HFFc6 (cell line): ENCODE measurements around the gene AGER. TPM values are rescaled to one million over a fixed set of nuclear protein-coding genes. Genes with fewer than 3 reads are reported as not detected.

ENCODE experiments used
- DNase-seq: peaks from one replicate; pipeline ENCODE4 v3.0.0-alpha.2; 2018
- H3K27ac Mint-ChIP-seq: 2 replicates; pipeline ENCODE4 v1.8.0; 2020; ENCODE audit warnings: mild to moderate bottlenecking, mixed read lengths
- H3K27me3 Mint-ChIP-seq: 2 replicates; pipeline ENCODE4 v1.8.0; 2021; ENCODE audit warnings: mild to moderate bottlenecking, moderate library complexity, mixed read lengths; ENCODE audit not compliant: insufficient read depth
- H3K36me3 Mint-ChIP-seq: 2 replicates; pipeline ENCODE4 v1.8.0; 2021; ENCODE audit warnings: low read depth, mixed read lengths
- H3K4me1 Mint-ChIP-seq: 2 replicates; pipeline ENCODE4 v1.8.0; 2020; ENCODE audit warnings: low read depth, mixed read lengths
- H3K4me3 Mint-ChIP-seq: 2 replicates; pipeline ENCODE4 v1.8.0; 2020; ENCODE audit warnings: mild to moderate bottlenecking, moderate library complexity, mixed read lengths
- H3K9me3 Mint-ChIP-seq: 2 replicates; pipeline ENCODE4 v1.8.0; 2020; ENCODE audit warnings: mild to moderate bottlenecking, mixed read lengths
- total RNA-seq, 6 experiments: library from RNA; stranded (reverse); fragmentation: NEBNext Ultra II Directional; extraction: Animal tissue kit (Norgen Biotek cat#: 25700); gene quantifications; 2 replicates in 1 of 6; 3 replicates in 5 of 6; pipeline ENCODE4 v1.2.3, GENCODE V29; 2021
- TF ChIP-seq, protein P1 (sequence below): fragments of 200-600 bp; sonication (generic); IDR thresholded peaks from 2 replicates; pipeline ENCODE4 v1.5.0; 2021; ENCODE audit warnings: antibody characterized with exemption, mild to moderate bottlenecking

The AGER gene
- total RNA-seq, 6 experiments from 2014 or later = 6.2 to 7.6 (median 6.5) TPM

DNA sequence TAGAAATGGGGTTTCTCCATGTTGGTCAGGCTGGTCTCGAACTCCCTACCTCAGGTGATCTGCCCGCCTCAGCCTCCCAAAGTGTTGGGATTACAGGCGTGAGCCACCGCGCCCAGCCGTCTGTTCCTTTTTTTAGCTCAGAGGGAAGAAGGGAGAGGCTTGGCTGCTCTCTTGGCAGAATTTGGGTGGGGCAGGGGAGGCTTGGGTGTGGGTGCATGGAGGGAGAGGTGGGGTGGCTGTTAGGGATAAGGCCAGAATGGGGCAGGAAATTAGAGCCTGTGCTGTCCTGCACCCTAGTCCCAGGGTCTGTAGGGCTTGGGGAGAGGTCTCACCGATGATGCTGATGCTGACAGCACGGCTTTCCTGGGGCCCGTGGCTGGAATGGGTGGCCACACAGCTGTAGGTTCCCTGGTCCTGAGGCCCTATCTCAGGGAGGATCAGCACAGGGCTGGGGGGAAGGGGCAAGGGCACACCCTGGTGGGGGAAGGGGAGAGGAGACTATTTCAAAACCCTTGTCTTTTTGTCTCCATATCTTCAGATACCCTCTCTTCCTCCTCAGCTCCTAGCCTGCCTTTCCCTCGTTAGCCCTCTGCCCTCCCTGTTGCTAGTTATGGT lies 2.0 kb downstream of the AGER start:
- TF ChIP-seq, protein P1, sequence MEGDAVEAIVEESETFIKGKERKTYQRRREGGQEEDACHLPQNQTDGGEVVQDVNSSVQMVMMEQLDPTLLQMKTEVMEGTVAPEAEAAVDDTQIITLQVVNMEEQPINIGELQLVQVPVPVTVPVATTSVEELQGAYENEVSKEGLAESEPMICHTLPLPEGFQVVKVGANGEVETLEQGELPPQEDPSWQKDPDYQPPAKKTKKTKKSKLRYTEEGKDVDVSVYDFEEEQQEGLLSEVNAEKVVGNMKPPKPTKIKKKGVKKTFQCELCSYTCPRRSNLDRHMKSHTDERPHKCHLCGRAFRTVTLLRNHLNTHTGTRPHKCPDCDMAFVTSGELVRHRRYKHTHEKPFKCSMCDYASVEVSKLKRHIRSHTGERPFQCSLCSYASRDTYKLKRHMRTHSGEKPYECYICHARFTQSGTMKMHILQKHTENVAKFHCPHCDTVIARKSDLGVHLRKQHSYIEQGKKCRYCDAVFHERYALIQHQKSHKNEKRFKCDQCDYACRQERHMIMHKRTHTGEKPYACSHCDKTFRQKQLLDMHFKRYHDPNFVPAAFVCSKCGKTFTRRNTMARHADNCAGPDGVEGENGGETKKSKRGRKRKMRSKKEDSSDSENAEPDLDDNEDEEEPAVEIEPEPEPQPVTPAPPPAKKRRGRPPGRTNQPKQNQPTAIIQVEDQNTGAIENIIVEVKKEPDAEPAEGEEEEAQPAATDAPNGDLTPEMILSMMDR = no peak
- Mint-ChIP-seq H3K4me1 (peaks cover 49% of the 10 kb centered on the region), H3K27ac (no peak overlapping the region), H3K9me3 (no peaks in the 10 kb centered on the region), H3K36me3 (peaks cover 22% of the 10 kb centered on the region), H3K4me3 (no peak overlapping the region), H3K27me3 (peaks cover 4% of the 10 kb centered on the region)
- DNase-seq = no peak

DNA sequence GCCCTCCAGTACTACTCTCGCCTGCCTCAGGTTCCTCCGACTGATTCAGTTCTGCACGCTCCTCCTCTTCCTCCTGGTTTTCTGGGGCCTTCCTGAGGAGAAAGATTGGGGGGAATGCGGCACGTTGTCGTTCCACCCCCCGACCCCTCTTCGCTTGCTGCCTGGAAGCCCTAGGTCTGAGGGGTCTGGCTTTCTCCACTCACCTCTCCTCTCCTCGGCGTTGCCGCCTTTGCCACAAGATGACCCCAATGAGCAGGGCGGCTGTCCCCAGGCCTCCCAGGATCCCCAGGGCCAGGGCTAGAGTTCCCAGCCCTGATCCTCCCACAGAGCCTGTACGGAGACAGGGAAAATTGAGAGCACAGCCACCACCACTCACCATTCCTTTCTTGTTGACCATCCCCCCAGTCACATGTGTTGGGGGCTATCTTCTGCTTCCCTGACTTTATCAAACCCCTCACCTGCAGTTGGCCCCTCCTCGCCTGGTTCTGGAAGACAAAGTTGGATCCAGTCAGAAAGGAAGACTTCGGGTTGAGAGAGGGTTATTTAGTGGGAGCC lies 2.8 kb downstream of the AGER start:
- no peak for DNase-seq
- TF ChIP-seq, protein P1 = no peak
- no peaks in the 10 kb centered on the region for H3K9me3 Mint-ChIP-seq
- no peak overlapping the region for H3K4me3 Mint-ChIP-seq
- H3K27ac Mint-ChIP-seq = peak overlapping the region; percentile 45; the same call in 1 of the 2 replicates
- H3K27me3 Mint-ChIP-seq = peaks cover 4% of the 10 kb centered on the region
- H3K36me3 Mint-ChIP-seq = peaks cover 18% of the 10 kb centered on the region
- H3K4me1 Mint-ChIP-seq = peaks cover 49% of the 10 kb centered on the region

DNA sequence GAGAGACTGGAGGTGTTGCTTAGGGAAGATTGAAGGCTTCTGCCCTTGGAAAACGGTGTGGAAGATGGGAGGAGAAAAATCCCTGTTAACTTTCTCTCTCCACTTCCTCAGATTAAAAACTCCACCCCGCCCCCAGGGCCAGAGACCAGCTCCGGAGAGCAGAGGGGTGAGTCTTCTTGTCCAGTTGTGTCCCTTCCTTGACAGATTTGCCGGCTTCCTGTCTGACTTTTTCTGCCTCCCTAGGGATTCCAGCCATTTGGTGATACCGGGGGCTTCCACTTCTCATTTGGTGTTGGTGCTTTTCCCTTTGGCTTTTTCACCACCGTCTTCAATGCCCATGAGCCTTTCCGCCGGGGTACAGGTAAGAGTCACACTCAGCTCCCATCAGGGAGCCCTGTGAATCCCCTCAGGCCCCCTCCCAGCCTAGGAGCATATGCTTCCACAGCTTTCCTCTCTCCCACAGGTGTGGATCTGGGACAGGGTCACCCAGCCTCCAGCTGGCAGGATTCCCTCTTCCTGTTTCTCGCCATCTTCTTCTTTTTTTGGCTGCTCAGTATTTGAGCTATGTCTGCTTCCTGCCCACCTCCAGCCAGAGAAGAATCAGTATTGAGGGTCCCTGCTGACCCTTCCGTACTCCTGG lies 4.2 kb downstream of the AGER start:
- Mint-ChIP-seq H3K27me3 (peaks cover 2% of the 10 kb centered on the region), H3K27ac (no peak overlapping the region), H3K4me3 (peak overlapping the region; percentile 96), H3K36me3 (peaks cover 9% of the 10 kb centered on the region), H3K9me3 (no peaks in the 10 kb centered on the region), H3K4me1 (peaks cover 43% of the 10 kb centered on the region)
- no peak for DNase-seq
- TF ChIP-seq, protein P1 = no peak

DNA sequence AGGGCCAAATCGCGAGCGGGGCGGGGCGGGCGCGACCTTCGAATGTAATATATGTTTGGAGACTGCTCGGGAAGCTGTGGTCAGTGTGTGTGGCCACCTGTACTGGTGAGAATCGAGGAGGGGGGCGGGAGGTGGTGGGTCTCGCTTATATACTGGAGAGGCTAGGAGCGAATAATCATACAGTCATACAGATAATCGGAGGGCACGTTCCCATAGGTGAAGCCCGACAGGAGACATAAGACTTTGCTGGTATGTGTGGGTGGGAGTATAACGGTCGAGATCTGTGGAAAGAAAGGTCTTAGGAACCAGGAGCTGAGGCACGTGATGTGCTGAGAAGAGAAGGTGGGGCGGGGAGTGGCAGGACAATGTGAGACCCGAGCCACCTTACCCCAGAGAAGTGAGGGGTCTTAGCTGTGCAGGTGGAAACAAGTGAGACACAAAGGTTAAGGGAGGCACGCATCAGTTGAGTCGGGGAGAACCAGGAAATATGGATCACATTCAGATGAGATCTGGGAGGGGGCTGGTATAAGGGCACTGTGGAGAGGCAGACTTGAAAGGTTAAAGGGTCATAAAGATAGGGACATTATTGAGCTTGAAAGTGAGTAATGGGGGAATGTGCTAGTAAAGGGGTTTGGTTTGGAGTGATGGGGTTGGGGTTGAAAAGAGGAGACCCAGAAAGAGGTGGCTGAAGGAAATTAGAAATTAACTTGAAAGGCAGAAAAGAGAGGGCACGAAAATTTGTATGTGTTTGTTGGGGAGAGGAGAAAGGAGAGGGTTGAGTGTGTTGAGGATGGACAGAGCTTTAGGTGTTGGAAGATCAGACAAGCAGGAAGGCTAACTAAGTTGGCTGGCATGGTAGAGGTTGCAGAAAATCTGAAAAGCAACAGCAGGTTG lies 5.3 kb downstream of the AGER start:
- Mint-ChIP-seq H3K9me3 (no peaks in the 10 kb centered on the region), H3K4me1 (peaks cover 54% of the 10 kb centered on the region), H3K27ac (peak overlapping the region; percentile 99), H3K36me3 (peaks cover 15% of the 10 kb centered on the region), H3K27me3 (peaks cover 2% of the 10 kb centered on the region), H3K4me3 (peak overlapping the region; percentile 96)
- DNase-seq = no peak
- TF ChIP-seq, protein P1 = no peak

DNA sequence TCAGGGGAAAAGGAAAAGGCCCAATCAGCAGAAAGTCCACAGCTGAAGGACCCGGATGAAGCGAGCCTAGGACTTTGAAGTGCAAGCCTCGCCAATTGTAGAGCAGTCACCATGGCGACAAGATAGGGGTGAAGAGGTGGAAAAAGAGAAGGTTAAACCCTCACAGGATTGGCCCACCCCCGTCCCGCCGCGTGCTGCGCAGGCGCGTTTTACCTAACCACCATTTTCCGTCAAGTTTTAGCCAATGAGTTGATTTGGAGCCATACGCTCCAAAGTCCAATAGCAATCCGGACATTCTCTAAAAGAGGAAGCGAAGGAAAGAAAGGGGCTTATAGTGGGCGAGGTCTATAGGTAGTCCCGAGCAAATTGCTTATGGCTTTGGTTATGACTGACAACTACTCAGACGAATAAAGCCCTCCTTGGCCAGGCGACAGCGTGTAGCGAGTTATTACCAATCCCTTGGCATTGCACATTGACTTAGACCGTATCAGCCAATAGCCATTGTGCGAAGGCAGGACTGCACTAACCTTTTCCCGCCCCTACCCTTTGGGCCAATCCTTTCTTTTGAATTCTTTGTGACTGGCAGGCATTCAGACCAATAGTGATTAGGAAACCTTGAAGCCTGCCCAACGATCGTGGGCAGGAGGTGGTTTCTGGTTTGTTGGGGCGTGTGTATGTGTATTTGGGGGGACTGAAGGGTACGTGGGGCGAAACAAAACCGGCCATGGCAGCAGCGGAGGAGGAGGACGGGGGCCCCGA lies 6.1 kb downstream of the AGER start, which contains the start of gene RNF5:
Gene RNF5, plus strand, starts transcription at position 618 of the 759 bp plus-strand sequence. Its CDS starts 107 bp downstream, at position 725.
- no peaks in the 10 kb centered on the region for H3K9me3 Mint-ChIP-seq
- peak; percentile 100 for DNase-seq
- TF ChIP-seq, protein P1 = no peak
- H3K36me3 Mint-ChIP-seq = peaks cover 15% of the 10 kb centered on the region
- H3K27ac Mint-ChIP-seq = peak within 1 kb of the TSS; percentile 99
- H3K4me1 Mint-ChIP-seq = peaks cover 63% of the 10 kb centered on the region
- H3K4me3 Mint-ChIP-seq = peak within 1 kb of the TSS; percentile 96
- no peaks in the 10 kb centered on the region; the same call in 1 of the 2 replicates for H3K27me3 Mint-ChIP-seq
